VCaP (cell line): Measurements from ENCODE around the gene WFDC8.
"Not testable (repeated sequence)": the region's sequence is repeated elsewhere in the genome, so short reads cannot be mapped to it uniquely, and the experiment has no call there.

Source experiments
- H3K27ac ChIP-seq: fragments of 450-650 bp; 2 replicates; pipeline ENCODE4 v1.5.1; 2017
- TF ChIP-seq, protein P1 (sequence below): fragments of 450-650 bp; conservative IDR thresholded peaks from 2 replicates; pipeline ENCODE4 v1.5.1; 2017; ENCODE audit warnings: mild to moderate bottlenecking, moderate library complexity

The WFDC8 gene

GRCh38 chr20:45595235-45595634 is 16.2 kb upstream of the WFDC8 start:
- TF ChIP-seq, protein P1, sequence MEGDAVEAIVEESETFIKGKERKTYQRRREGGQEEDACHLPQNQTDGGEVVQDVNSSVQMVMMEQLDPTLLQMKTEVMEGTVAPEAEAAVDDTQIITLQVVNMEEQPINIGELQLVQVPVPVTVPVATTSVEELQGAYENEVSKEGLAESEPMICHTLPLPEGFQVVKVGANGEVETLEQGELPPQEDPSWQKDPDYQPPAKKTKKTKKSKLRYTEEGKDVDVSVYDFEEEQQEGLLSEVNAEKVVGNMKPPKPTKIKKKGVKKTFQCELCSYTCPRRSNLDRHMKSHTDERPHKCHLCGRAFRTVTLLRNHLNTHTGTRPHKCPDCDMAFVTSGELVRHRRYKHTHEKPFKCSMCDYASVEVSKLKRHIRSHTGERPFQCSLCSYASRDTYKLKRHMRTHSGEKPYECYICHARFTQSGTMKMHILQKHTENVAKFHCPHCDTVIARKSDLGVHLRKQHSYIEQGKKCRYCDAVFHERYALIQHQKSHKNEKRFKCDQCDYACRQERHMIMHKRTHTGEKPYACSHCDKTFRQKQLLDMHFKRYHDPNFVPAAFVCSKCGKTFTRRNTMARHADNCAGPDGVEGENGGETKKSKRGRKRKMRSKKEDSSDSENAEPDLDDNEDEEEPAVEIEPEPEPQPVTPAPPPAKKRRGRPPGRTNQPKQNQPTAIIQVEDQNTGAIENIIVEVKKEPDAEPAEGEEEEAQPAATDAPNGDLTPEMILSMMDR, result no peak
- H3K27ac ChIP-seq, result no peak overlapping the region

- H3K27ac ChIP-seq, result no peak overlapping the region
- TF ChIP-seq, protein P1, result no peak
Measured at GRCh38 chr20:45593498-45593897, 14.4 kb upstream of the WFDC8 start.

DNA sequence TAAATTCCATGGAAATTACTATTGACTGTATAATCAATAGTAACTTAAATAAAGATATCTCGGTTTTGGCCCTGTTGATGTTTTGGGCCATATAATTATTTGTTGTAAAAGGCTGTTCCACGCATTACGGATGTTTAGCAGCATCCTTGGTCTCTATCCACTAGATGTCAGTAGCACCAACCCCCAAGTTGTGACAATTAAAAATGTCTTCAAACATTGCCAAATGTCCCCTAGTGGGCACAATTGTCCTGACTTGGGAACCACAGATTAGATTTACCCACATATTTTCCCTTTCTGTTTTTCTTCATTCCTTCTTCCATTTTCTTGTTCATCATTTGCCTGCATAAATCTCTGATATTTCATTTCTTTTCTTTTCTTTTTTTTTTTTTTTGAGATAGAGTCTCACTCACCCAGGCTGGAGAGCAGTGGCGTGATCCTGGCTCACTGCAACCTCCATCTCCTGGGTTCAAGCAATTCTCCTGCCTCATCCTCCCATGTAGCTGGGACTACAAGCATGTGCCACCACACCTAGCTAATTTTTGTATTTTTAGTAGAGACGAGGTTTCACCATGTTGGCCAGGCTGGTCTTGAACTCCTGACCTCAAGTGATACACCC is 13.6 kb upstream of the WFDC8 start:
- H3K27ac ChIP-seq, result no peak overlapping the region
- TF ChIP-seq, protein P1, result peak; percentile 98

DNA sequence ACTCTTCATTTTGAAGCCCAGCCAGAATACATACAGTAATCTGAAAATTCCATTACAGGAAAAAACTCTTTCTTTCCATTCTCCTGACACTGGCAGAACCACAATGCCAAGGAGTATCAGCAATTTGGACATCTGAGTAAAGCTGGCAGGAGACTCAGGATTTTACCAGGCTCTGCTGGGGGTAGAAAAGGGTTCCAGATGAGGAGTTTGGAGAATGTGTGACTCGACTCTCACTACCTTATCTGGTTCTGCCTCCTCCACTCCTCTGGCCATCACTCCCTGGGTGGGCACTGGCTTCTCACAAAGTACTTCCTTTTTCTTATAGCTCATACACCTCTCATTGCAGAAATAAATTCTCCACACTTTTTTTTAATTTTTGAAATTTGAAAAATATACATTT is 10.6 kb upstream of the WFDC8 start:
- TF ChIP-seq, protein P1, result no peak

GRCh38 chr20:45588800-45589199 is 9.7 kb upstream of the WFDC8 start:
- no peak overlapping the region for H3K27ac ChIP-seq
- TF ChIP-seq, protein P1, result no peak

More for the DNA sequence above, 10.6 kb upstream of the WFDC8 start:
- no peak overlapping the region for H3K27ac ChIP-seq

DNA sequence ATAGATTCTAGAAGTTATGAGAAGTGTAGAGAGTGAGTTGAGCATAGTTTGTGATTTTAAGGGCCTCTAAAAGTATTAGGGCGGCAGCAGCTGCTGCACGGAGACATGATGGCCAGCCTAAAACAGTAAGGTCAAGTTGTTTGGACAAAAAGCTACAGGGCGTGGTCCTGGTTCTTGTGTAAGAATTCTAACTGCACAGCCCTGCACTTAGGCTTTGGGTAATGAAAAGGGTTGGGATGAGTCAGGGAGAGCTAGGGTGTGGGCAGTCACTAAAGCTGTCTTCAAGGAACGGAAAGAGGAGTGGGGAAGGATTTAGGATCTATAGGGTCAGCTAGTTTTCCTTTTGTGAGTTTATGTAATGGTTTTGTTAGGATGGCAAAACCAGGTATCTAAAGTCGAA is 6.9 kb upstream of the WFDC8 start:
- not testable (repeated sequence) for H3K27ac ChIP-seq

GRCh38 chr20:45584294-45584693 is 5.2 kb upstream of the WFDC8 start:
- H3K27ac ChIP-seq, result peak overlapping the region; percentile 52; the same call in 1 of the 2 replicates

DNA sequence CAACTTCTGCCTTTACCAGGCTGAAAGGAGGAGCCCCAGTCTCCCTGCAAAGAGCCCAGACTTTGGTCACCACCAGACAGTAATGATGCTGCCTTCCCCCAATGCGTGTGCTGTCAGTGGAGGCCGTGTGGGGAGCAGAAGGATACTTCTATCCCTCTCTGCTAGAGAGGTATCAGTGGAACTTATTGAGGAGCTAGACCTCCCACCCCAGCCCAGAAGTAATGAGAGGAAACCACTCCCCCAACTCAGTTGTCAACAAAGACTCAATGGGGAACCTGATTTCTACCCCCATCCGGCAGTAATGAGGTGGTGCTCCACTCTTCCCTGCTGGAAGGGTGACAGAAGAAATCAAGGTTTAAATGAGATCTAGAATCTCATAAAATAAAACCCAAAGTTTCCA is 4.4 kb upstream of the WFDC8 start:
- TF ChIP-seq, protein P1, result no peak
- no peak overlapping the region for H3K27ac ChIP-seq

- TF ChIP-seq, protein P1, result no peak
- no peak overlapping the region for H3K27ac ChIP-seq
Measured at GRCh38 chr20:45581702-45582101, 2.6 kb upstream of the WFDC8 start.
